Heart right ventricle (tissue), 16 donors: ENCODE data around the gene AADACL3. TPM values are rescaled to one million over a fixed set of nuclear protein-coding genes. Genes with fewer than 3 reads are reported as not detected.

Experiments
- ATAC-seq, 8 donors: fragments of 200-7000 bp; cut with Tn5 transposase; one replicate each; pipeline ENCODE4 v1.9.1; 2020; ENCODE audit warnings: mild to moderate bottlenecking in 8 of 8, moderate library complexity in 8 of 8, moderate number of reproducible peaks in 1 of 8
- DNase-seq, 2 donors: peaks; one replicate each; pipeline ENCODE4 v3.0.0-alpha.2; 2020
- H3K27ac ChIP-seq, 10 donors: fragments of 200-600 bp; sonication (generic) in 2 of 10; one replicate each; pipeline versions ENCODE4 v1.5.0 to v1.8.0; 2020 to 2022; ENCODE audit warnings: mild to moderate bottlenecking in 3 of 10
- H3K27me3 ChIP-seq, 7 donors: fragments of 200-600 bp; one replicate each; pipeline ENCODE4 v1.8.0; 2021 to 2022; ENCODE audit warnings: mild to moderate bottlenecking in 2 of 7
- H3K36me3 ChIP-seq, 9 donors: fragments of 200-600 bp; sonication (generic) in 1 of 9; one replicate each; pipeline versions ENCODE4 v1.5.0 to v1.8.0; 2020 to 2022; ENCODE audit warnings: mild to moderate bottlenecking in 2 of 9
- H3K4me1 ChIP-seq, 9 donors: fragments of 200-600 bp; sonication (generic) in 1 of 9; one replicate each; pipeline versions ENCODE4 v1.5.0 to v1.8.0; 2020 to 2022; ENCODE audit warnings: mild to moderate bottlenecking in 4 of 9
- H3K4me3 ChIP-seq, 10 donors: fragments of 200-600 bp; sonication (generic) in 2 of 10; one replicate each; pipeline versions ENCODE4 v1.5.0 to v1.8.0; 2020 to 2022; ENCODE audit warnings: mild to moderate bottlenecking in 7 of 10, moderate library complexity in 2 of 10
- H3K9me3 ChIP-seq, 11 donors: fragments of 200-600 bp in 10 of 11; sonication (generic) in 2 of 11; one replicate each; pipeline versions ENCODE4 v1.5.0 to v1.8.0; 2013 to 2022; ENCODE audit warnings: mild to moderate bottlenecking in 2 of 11, control low read depth in 1 of 11, moderate library complexity in 1 of 11
- WGBS, 2 donors: extraction: QIAGEN DNeasy Blood & Tissue Kit; methylation state at CpG; one replicate each; pipeline ENCODE4 v1.1.7; 2013; ENCODE audit warnings: inconsistent platforms in 1 of 2; 5-methylcytosine and 5-hydroxymethylcytosine counted together
- intact Hi-C, 10 donors: fragments of 100-400 bp; cut with DNase I; formaldehyde crosslinking; loops; one replicate each; pipeline versions ENCODE4 v1.11.1 to v1.14.2; 2022
- polyA plus RNA-seq, 2 donors: library from polyadenylated mRNA; stranded (reverse); fragments of 200-250 nt; gene quantifications; one replicate each; pipeline ENCODE4 v1.2.3, GENCODE V29; 2013
- total RNA-seq, 10 donors: library from RNA; stranded (reverse); fragmentation: NEBNext Ultra II Directional in 3 of 10; extraction: Animal tissue kit (Norgen Biotek cat#: 25700) in 3 of 10; gene quantifications; one replicate each; pipeline versions ENCODE4 v1.2.1 to v1.2.4, GENCODE V29; 2021 to 2023
- TF ChIP-seq, protein P1 (sequence below), 9 donors: fragments of 200-600 bp; sonication (generic) in 2 of 9; IDR thresholded peaks; one replicate each; pipeline versions ENCODE4 v1.5.0 to v1.8.0; 2021 to 2022; ENCODE audit warnings: antibody characterized with exemption in 9 of 9, mild to moderate bottlenecking in 5 of 9, moderate library complexity in 1 of 9
- donor health status: Arrhythmogenic right ventricular cardiomyopathy.
- donor health status: ischemic (EF 13 %, LVEDD 7.1; RV severe dilation, severe dysfunction).
- donor health status: healthy with polysubstance abuse.
- donor health status: DM: no; HTN: yes; CAD: no.
- donor health status: DM: no; HTN: no; CAD: no.
- donor health status: ischemic (EF 25% LVEDD 6.9; RV normal size, moderate dysfunction).
- donor health status: ischemic (EF 25% LVEDD 5.7; RV mildly dilated, moderate dysfunction).
- donor health status: healthy.
- donor health status: DM: yes; HTN: yes; CAD: no.
- donor health status: Ischemic cardiomyopathy.
- donor health status: ischemic (EF 35%, LVEDD 5.7; RV mildly dilated, moderate dysfunction).
- donor health status: nonischemic (EF 11% LVEDD 7.7; RV severe dilation, severe dysfunction).
- donor health status: DM: yes; HTN: yes; CAD: no.
- donor health status: PGD.
- donor health status: ischemic (EF 29% LVEDD 5.4; RV normal size, mild dysfunction).
- donor health status: nonischemic (EF 23%, LVEDD 6.1; RV moderate dilation, normal function).

The AADACL3 gene
- total and polyA plus RNA-seq, 12 donors: not detected

DNA sequence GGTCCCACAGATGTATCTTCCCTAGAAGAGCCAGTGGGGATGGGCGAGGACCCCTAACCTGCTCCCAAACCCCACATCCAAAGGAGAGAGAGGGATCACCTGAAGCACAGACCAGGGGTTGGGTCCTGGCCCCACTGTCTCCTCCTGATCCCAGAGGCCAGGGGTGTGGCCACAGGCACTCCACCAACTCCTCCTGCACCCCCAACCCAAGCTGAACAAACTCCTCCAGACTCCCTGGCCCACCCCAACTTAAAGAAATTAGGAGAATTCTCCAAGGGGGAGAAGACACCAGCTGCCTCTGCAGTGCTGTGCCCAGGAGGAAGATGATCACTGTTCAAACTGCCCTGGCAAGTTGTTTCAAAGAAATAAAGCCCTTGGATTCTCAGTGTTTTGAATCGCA lies 53.1 kb downstream of the AADACL3 start:
- WGBS, 2 donors: 54 to 74% methylated on average over 2 of the region's 2 CpGs
- H3K36me3 ChIP-seq: no peaks in the 10 kb centered on the region
- H3K4me3 ChIP-seq: no peak overlapping the region
- no peak overlapping the region for H3K27ac ChIP-seq
- intact Hi-C loops: no loop called here
- no peaks in the 10 kb centered on the region for H3K4me1 ChIP-seq
- H3K9me3 ChIP-seq: peaks cover 0 to 5% (median 0%) of the 10 kb centered on the region in 11 donors
- ATAC-seq (no peak), DNase-seq (no peak)
- TF ChIP-seq, protein P1, sequence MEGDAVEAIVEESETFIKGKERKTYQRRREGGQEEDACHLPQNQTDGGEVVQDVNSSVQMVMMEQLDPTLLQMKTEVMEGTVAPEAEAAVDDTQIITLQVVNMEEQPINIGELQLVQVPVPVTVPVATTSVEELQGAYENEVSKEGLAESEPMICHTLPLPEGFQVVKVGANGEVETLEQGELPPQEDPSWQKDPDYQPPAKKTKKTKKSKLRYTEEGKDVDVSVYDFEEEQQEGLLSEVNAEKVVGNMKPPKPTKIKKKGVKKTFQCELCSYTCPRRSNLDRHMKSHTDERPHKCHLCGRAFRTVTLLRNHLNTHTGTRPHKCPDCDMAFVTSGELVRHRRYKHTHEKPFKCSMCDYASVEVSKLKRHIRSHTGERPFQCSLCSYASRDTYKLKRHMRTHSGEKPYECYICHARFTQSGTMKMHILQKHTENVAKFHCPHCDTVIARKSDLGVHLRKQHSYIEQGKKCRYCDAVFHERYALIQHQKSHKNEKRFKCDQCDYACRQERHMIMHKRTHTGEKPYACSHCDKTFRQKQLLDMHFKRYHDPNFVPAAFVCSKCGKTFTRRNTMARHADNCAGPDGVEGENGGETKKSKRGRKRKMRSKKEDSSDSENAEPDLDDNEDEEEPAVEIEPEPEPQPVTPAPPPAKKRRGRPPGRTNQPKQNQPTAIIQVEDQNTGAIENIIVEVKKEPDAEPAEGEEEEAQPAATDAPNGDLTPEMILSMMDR (IDR thresholded peaks at IDR 0.05): no peak
- peaks cover 0 to 51% (median 32%) of the 10 kb centered on the region in 7 donors for H3K27me3 ChIP-seq

DNA sequence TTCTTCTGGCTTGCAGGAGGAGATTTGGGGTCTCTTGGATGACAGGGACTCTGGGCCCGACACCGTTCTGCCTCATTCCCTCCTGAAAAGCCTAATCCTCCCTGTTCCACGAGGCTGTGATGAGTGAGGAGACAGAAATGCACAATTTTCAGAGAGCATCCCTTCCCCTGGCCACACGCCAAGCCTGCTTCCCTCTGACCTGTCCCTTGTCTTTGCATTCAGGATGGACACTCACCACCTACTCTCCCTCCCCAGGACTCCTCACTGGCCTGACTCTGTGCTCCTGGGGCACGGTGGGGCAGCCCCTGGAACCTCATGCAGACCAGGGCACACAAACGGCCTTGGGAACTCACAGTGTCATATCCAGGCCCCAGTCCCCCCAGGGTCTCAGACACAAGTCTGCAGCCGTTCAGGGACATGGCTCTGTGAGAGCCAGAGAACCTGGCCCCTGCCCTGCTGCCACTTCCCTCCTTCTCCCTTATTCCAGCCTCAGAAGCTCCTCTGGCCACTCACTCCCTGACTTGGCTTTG lies 54.1 kb downstream of the AADACL3 start:
- no peak for ATAC-seq
- TF ChIP-seq, protein P1 (IDR thresholded peaks at IDR 0.05): no peak
- intact Hi-C loops: no loop called here
- no peak overlapping the region for H3K4me3 ChIP-seq
- H3K4me1 ChIP-seq: no peaks in the 10 kb centered on the region
- no peak for DNase-seq
- peaks cover 0 to 50% (median 35%) of the 10 kb centered on the region in 7 donors for H3K27me3 ChIP-seq
- H3K36me3 ChIP-seq: no peaks in the 10 kb centered on the region
- H3K9me3 ChIP-seq: peaks cover 0 to 5% (median 0%) of the 10 kb centered on the region in 11 donors
- H3K27ac ChIP-seq: no peak overlapping the region
- WGBS, 2 donors: 52 to 54% methylated on average over 7 of the region's 7 CpGs

DNA sequence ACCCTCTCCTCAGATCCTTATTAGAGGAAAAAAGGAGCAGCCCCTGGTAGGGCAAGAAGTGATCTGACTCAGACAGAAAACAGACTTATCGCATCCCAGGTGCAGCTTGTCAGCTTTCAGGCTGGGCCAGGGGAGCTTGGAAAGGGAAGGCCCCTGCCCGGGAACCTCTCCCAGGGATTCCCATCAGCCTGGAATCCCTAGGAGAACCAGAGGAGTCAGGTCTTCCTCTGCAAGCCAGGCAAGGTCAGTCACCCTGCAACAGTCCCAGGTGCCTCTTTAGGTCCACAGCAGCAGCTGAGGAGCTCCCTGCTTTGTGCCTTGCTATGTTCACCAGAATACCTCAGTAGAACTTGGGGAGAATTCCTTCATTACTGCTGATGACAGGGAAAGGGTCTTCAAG lies 54.7 kb downstream of the AADACL3 start:
- DNase-seq (no peak), ATAC-seq (no peak)
- no peaks in the 10 kb centered on the region for H3K36me3 ChIP-seq
- 74 to 75% methylated on average over 2 of the region's 2 CpGs for WGBS, 2 donors
- H3K27ac ChIP-seq: no peak overlapping the region
- H3K4me1 ChIP-seq: no peaks in the 10 kb centered on the region
- intact Hi-C loops: no loop called here
- no peak overlapping the region for H3K4me3 ChIP-seq
- peaks cover 0 to 5% (median 0%) of the 10 kb centered on the region in 11 donors for H3K9me3 ChIP-seq
- H3K27me3 ChIP-seq: peaks cover 0 to 54% (median 37%) of the 10 kb centered on the region in 7 donors
- TF ChIP-seq, protein P1 (IDR thresholded peaks at IDR 0.05): no peak

DNA sequence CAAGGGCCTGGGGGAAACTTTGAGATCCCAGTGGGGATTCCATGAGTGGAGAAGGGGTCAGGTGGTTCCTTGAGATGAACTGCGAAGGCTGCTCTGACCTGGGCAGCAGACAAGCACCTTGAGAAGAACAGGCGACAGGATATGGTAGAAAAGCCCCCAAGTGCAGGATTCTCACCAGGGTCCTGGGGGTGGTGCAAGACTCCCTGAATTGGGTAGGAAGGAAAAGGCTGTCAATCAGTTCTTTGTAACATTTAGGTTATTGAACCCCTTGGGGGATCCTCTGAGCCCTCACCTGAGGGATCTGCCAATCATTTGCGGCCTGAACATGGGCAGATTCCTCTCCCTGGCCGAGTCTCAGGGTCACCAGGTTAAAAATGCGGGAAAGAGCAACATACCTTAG lies 55.3 kb downstream of the AADACL3 start:
- 60 to 67% methylated on average over 5 of the region's 5 CpGs for WGBS, 2 donors
- Histone ChIP-seq H3K36me3 (no peaks in the 10 kb centered on the region), H3K27ac (no peak overlapping the region)

More for the DNA sequence above, 55.3 kb downstream of the AADACL3 start:
- no peak for DNase-seq
- TF ChIP-seq, protein P1 (IDR thresholded peaks at IDR 0.05): no peak
- H3K4me1 ChIP-seq: no peaks in the 10 kb centered on the region
- ATAC-seq: no peak
- H3K9me3 ChIP-seq: peaks cover 0 to 5% (median 0%) of the 10 kb centered on the region in 11 donors
- peaks cover 0 to 54% (median 39%) of the 10 kb centered on the region in 7 donors for H3K27me3 ChIP-seq
- H3K4me3 ChIP-seq: no peak overlapping the region
- intact Hi-C loops: no loop called here
